Osteoblast (primary cell): ENCODE data around the gene HSPA2. TPM values are rescaled to one million over a fixed set of nuclear protein-coding genes. Genes with fewer than 3 reads are reported as not detected.
A peak's percentile ranks its signal among the peaks of the same experiment; 100 is the strongest.

ENCODE experiments used
- DNase-seq: peaks from one replicate; pipeline ENCODE4 v3.0.0; 2011; ENCODE audit warnings: low spot score, mixed read lengths; ENCODE audit not compliant: insufficient read length; ENCODE audit errors: missing footprints
- H2AFZ ChIP-seq: 2 replicates; pipeline ENCODE4 v1.6.0; 2011; ENCODE audit warnings: mild to moderate bottlenecking, low read length
- H3K27ac ChIP-seq: 2 replicates; pipeline ENCODE4 v1.5.1; 2011; ENCODE audit warnings: mild to moderate bottlenecking, low read depth, low read length, moderate library complexity
- H3K27me3 ChIP-seq: 2 replicates; pipeline ENCODE4 v1.6.0; 2012; ENCODE audit warnings: mild to moderate bottlenecking, control low read depth, inconsistent platforms, low read length, moderate library complexity; ENCODE audit not compliant: insufficient read depth
- H3K36me3 ChIP-seq: 2 replicates; pipeline ENCODE4 v1.5.1; 2011; ENCODE audit warnings: mild to moderate bottlenecking, low read length, control low read depth, moderate library complexity; ENCODE audit not compliant: insufficient read depth
- H3K4me1 ChIP-seq: 2 replicates; pipeline ENCODE4 v1.5.1; 2011; ENCODE audit warnings: mild to moderate bottlenecking, low read length, control low read depth, moderate library complexity; ENCODE audit not compliant: insufficient read depth
- H3K4me2 ChIP-seq: 2 replicates; pipeline ENCODE4 v1.6.0; 2011; ENCODE audit warnings: mild to moderate bottlenecking, low read length; ENCODE audit not compliant: insufficient read depth
- H3K4me3 ChIP-seq: fragments of 200-600 bp; sonication (generic); 3 replicates; pipeline ENCODE4 v1.5.1; 2012; ENCODE audit warnings: mild to moderate bottlenecking, low read length, inconsistent platforms; ENCODE audit not compliant: insufficient read depth
- H3K79me2 ChIP-seq: 2 replicates; pipeline ENCODE4 v1.6.0; 2012; ENCODE audit warnings: mild to moderate bottlenecking, low read length, control low read depth, inconsistent platforms; ENCODE audit not compliant: insufficient read depth
- H3K9me3 ChIP-seq: 2 replicates; pipeline ENCODE4 v1.5.1; 2011; ENCODE audit warnings: low read depth, low read length, control low read depth
- H4K20me1 ChIP-seq: 2 replicates; pipeline ENCODE4 v1.6.0; 2012; ENCODE audit warnings: mild to moderate bottlenecking, low read length, control low read depth; ENCODE audit not compliant: insufficient read depth
- total RNA-seq: library from RNA; depleted of rRNA; stranded (reverse); fragments of >200 nt; gene quantifications from 2 replicates; pipeline ENCODE4 v1.2.3, GENCODE V29; 2012
- TF ChIP-seq, protein P1 (sequence below): IDR thresholded peaks from 2 replicates; pipeline ENCODE4 v1.5.1; 2011; ENCODE audit warnings: mild to moderate bottlenecking, low read depth, low read length, moderate library complexity; ENCODE audit errors: extremely low read depth

Gene HSPA2
- total RNA-seq, 1 donor = 4.0 TPM

DNA sequence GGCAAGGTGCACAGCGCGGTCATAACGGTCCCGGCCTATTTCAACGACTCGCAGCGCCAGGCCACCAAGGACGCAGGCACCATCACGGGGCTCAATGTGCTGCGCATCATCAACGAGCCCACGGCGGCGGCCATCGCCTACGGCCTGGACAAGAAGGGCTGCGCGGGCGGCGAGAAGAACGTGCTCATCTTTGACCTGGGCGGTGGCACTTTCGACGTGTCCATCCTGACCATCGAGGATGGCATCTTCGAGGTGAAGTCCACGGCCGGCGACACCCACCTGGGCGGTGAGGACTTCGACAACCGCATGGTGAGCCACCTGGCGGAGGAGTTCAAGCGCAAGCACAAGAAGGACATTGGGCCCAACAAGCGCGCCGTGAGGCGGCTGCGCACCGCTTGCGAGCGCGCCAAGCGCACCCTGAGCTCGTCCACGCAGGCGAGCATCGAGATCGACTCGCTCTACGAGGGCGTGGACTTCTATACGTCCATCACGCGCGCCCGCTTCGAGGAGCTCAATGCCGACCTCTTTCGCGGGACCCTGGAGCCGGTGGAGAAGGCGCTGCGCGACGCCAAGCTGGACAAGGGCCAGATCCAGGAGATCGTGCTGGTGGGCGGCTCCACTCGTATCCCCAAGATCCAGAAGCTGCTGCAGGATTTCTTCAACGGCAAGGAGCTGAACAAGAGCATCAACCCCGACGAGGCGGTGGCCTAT is 875 bp downstream of the HSPA2 start:
- H3K27ac ChIP-seq = no peak overlapping the region
- H3K9me3 ChIP-seq = peaks cover 10% of the 10 kb centered on the region
- no peak for DNase-seq
- peaks cover 8% of the 10 kb centered on the region for H3K4me1 ChIP-seq
- no peaks in the 10 kb centered on the region for H3K36me3 ChIP-seq
- TF ChIP-seq, protein P1, sequence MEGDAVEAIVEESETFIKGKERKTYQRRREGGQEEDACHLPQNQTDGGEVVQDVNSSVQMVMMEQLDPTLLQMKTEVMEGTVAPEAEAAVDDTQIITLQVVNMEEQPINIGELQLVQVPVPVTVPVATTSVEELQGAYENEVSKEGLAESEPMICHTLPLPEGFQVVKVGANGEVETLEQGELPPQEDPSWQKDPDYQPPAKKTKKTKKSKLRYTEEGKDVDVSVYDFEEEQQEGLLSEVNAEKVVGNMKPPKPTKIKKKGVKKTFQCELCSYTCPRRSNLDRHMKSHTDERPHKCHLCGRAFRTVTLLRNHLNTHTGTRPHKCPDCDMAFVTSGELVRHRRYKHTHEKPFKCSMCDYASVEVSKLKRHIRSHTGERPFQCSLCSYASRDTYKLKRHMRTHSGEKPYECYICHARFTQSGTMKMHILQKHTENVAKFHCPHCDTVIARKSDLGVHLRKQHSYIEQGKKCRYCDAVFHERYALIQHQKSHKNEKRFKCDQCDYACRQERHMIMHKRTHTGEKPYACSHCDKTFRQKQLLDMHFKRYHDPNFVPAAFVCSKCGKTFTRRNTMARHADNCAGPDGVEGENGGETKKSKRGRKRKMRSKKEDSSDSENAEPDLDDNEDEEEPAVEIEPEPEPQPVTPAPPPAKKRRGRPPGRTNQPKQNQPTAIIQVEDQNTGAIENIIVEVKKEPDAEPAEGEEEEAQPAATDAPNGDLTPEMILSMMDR = no peak
- H3K27me3 ChIP-seq = peaks cover 20% of the 10 kb centered on the region
- peak overlapping the region; percentile 94 for H3K4me2 ChIP-seq
- no peaks in the 10 kb centered on the region for H3K79me2 ChIP-seq
- H4K20me1 ChIP-seq = no peaks in the 10 kb centered on the region
- peak overlapping the region; percentile 6 for H2AFZ ChIP-seq
- H3K4me3 ChIP-seq = peak overlapping the region; percentile 77

DNA sequence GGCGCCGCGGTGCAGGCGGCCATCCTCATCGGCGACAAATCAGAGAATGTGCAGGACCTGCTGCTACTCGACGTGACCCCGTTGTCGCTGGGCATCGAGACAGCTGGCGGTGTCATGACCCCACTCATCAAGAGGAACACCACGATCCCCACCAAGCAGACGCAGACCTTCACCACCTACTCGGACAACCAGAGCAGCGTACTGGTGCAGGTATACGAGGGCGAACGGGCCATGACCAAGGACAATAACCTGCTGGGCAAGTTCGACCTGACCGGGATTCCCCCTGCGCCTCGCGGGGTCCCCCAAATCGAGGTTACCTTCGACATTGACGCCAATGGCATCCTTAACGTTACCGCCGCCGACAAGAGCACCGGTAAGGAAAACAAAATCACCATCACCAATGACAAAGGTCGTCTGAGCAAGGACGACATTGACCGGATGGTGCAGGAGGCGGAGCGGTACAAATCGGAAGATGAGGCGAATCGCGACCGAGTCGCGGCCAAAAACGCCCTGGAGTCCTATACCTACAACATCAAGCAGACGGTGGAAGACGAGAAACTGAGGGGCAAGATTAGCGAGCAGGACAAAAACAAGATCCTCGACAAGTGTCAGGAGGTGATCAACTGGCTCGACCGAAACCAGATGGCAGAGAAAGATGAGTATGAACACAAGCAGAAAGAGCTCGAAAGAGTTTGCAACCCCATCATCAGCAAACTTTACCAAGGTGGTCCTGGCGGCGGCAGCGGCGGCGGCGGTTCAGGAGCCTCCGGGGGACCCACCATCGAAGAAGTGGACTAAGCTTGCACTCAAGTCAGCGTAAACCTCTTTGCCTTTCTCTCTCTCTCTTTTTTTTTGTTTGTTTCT is 1.7 kb downstream of the HSPA2 start:
- H2AFZ ChIP-seq = peak overlapping the region; percentile 6
- H3K27me3 ChIP-seq = peaks cover 20% of the 10 kb centered on the region
- peaks cover 5% of the 10 kb centered on the region for H3K4me1 ChIP-seq
- peaks cover 10% of the 10 kb centered on the region for H3K9me3 ChIP-seq
- H3K79me2 ChIP-seq = no peaks in the 10 kb centered on the region
- no peak overlapping the region for H3K27ac ChIP-seq
- TF ChIP-seq, protein P1 = no peak
- H3K4me2 ChIP-seq = peak overlapping the region; percentile 39
- H3K4me3 ChIP-seq = peak overlapping the region; percentile 53
- no peaks in the 10 kb centered on the region for H4K20me1 ChIP-seq
- DNase-seq = no peak
- no peaks in the 10 kb centered on the region for H3K36me3 ChIP-seq

DNA sequence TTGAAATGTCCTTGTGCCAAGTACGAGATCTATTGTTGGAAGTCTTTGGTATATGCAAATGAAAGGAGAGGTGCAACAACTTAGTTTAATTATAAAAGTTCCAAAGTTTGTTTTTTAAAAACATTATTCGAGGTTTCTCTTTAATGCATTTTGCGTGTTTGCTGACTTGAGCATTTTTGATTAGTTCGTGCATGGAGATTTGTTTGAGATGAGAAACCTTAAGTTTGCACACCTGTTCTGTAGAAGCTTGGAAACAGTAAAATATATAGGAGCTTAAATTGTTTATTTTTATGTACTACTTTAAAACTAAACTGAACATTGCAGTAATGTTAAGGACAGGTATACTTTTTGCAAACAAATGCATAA is 2.3 kb downstream of the HSPA2 start:
- H3K36me3 ChIP-seq = no peaks in the 10 kb centered on the region
- H3K4me3 ChIP-seq = no peak overlapping the region
- no peaks in the 10 kb centered on the region for H3K79me2 ChIP-seq
- peaks cover 5% of the 10 kb centered on the region for H3K4me1 ChIP-seq
- no peaks in the 10 kb centered on the region for H4K20me1 ChIP-seq
- peaks cover 10% of the 10 kb centered on the region for H3K9me3 ChIP-seq
- H3K4me2 ChIP-seq = peak overlapping the region; percentile 39
- H2AFZ ChIP-seq = no peak overlapping the region
- H3K27ac ChIP-seq = no peak overlapping the region
- DNase-seq = no peak
- H3K27me3 ChIP-seq = peaks cover 20% of the 10 kb centered on the region
- TF ChIP-seq, protein P1 = no peak
